Right lobe of liver (tissue), 4 donors: ENCODE data around the gene COL4A1.

ENCODE experiments used
- POLR2A ChIP-seq: fragments of 450-650 bp; IDR thresholded peaks from one replicate; pipeline ENCODE4 v1.6.1; 2017; ENCODE audit warnings: antibody characterized with exemption, mild to moderate bottlenecking
- TF ChIP-seq, protein P1 (sequence below), 4 donors: fragments of 200-600 bp in 3 of 4; fragments of 450-650 bp in 1 of 4; IDR thresholded peaks; one replicate each; pipeline versions ENCODE4 v1.5.1 to v1.8.0; 2016 to 2022; ENCODE audit warnings: antibody characterized with exemption in 4 of 4, mild to moderate bottlenecking in 2 of 4
- donor health status: DM: no; HTN: no; CAD: no.
- donor health status: DM: no; HTN: no; CAD: no.
- donor health status: DM: no; HTN: yes; CAD: no.

- TF ChIP-seq, protein P1, sequence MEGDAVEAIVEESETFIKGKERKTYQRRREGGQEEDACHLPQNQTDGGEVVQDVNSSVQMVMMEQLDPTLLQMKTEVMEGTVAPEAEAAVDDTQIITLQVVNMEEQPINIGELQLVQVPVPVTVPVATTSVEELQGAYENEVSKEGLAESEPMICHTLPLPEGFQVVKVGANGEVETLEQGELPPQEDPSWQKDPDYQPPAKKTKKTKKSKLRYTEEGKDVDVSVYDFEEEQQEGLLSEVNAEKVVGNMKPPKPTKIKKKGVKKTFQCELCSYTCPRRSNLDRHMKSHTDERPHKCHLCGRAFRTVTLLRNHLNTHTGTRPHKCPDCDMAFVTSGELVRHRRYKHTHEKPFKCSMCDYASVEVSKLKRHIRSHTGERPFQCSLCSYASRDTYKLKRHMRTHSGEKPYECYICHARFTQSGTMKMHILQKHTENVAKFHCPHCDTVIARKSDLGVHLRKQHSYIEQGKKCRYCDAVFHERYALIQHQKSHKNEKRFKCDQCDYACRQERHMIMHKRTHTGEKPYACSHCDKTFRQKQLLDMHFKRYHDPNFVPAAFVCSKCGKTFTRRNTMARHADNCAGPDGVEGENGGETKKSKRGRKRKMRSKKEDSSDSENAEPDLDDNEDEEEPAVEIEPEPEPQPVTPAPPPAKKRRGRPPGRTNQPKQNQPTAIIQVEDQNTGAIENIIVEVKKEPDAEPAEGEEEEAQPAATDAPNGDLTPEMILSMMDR (IDR thresholded peaks at IDR 0.05): no peak
- TF ChIP-seq POLR2A: no peak
These were observed 12.4 kb upstream of the COL4A1 start for GRCh38 chr13:110319397-110319773.
